Stimulated activated naive B cell treated with anti-CD40 and anti-IgM and Interleukin-4, amounts not matched to agents 10 μg/mL and 1 μg/mL and 100 μg/mL, for 72 hours (primary cell): ENCODE results near the gene RNF157.

Experiments used
- ATAC-seq, 2 donors: fragments of 150-1000 bp; cut with Tn5 transposase; replicated peaks; 2 replicates each; pipeline ENCODE4 v1.10.0; 2021; ENCODE audit warnings: moderate library complexity in 1 of 2
- DNase-seq: peaks from one replicate; pipeline ENCODE4 v3.0.0; 2021
- H3K27ac Mint-ChIP-seq: one replicate; pipeline ENCODE4 v1.8.0; 2022; ENCODE audit warnings: mild to moderate bottlenecking, mixed read lengths
- H3K27me3 Mint-ChIP-seq, 2 donors: one replicate each; pipeline ENCODE4 v1.8.0; 2022; ENCODE audit warnings: mixed read lengths in 2 of 2
- H3K36me3 Mint-ChIP-seq, 2 donors: one replicate each; pipeline ENCODE4 v1.8.0; 2022; ENCODE audit warnings: mixed read lengths in 2 of 2, mild to moderate bottlenecking in 1 of 2
- H3K4me1 Mint-ChIP-seq, 2 donors: one replicate each; pipeline ENCODE4 v1.8.0; 2022; ENCODE audit warnings: mixed read lengths in 2 of 2, mild to moderate bottlenecking in 1 of 2
- H3K4me3 Mint-ChIP-seq, 2 donors: one replicate each; pipeline ENCODE4 v1.8.0; 2022; ENCODE audit warnings: mild to moderate bottlenecking in 2 of 2, mixed read lengths in 2 of 2, moderate library complexity in 1 of 2
- H3K9me3 Mint-ChIP-seq, 2 donors: one replicate each; pipeline ENCODE4 v1.8.0; 2022; ENCODE audit warnings: mixed read lengths in 2 of 2, mild to moderate bottlenecking in 1 of 2

Gene RNF157

GRCh38 chr17:76151896-76152454, 88.3 kb downstream of the RNF157 start:
- Mint-ChIP-seq H3K36me3 (peaks cover 0 to 3% of the 10 kb centered on the region in 2 donors), H3K4me3 (no peak overlapping the region), H3K9me3 (no peaks in the 10 kb centered on the region), H3K4me1 (peaks cover 0 to 1% of the 10 kb centered on the region in 2 donors), H3K27me3 (peaks cover 0 to 6% of the 10 kb centered on the region in 2 donors), H3K27ac (no peak overlapping the region)
- DNase-seq: no peak
- ATAC-seq: no peak

GRCh38 chr17:76150712-76151622, 89.3 kb downstream of the RNF157 start:
- Mint-ChIP-seq H3K9me3 (no peaks in the 10 kb centered on the region), H3K4me3 (no peak overlapping the region), H3K27me3 (no peaks in the 10 kb centered on the region), H3K4me1 (peaks cover 7 to 11% of the 10 kb centered on the region in 2 donors), H3K36me3 (no peaks in the 10 kb centered on the region), H3K27ac (peak overlapping the region; percentile 44)
- no peak for DNase-seq
- no peak for ATAC-seq

- H3K36me3 Mint-ChIP-seq: no peaks in the 10 kb centered on the region
- no peak for ATAC-seq
These were observed 91.1 kb downstream of the RNF157 start for GRCh38 chr17:76149214-76149613.

GRCh38 chr17:76148015-76148326, 92.3 kb downstream of the RNF157 start:
- H3K36me3 Mint-ChIP-seq: no peaks in the 10 kb centered on the region
- DNase-seq: no peak
- no peak for ATAC-seq
- H3K4me3 Mint-ChIP-seq: no peak overlapping the region
- no peaks in the 10 kb centered on the region for H3K27me3 Mint-ChIP-seq
- peaks cover 29 to 39% of the 10 kb centered on the region in 2 donors for H3K4me1 Mint-ChIP-seq
- no peak overlapping the region for H3K27ac Mint-ChIP-seq
- no peaks in the 10 kb centered on the region for H3K9me3 Mint-ChIP-seq

More at GRCh38 chr17:76149214-76149613, 91.1 kb downstream of the RNF157 start:
- Mint-ChIP-seq H3K27me3 (no peaks in the 10 kb centered on the region), H3K27ac (no peak overlapping the region), H3K4me3 (no peak overlapping the region), H3K9me3 (no peaks in the 10 kb centered on the region), H3K4me1 (peaks cover 21 to 28% of the 10 kb centered on the region in 2 donors)
- DNase-seq: no peak

GRCh38 chr17:76147211-76148014, 92.9 kb downstream of the RNF157 start:
- no peaks in the 10 kb centered on the region for H3K9me3 Mint-ChIP-seq
- peak overlapping the region; percentile 56 for H3K27ac Mint-ChIP-seq
- no peak for ATAC-seq
- no peaks in the 10 kb centered on the region for H3K36me3 Mint-ChIP-seq
- DNase-seq: no peak
- no peaks in the 10 kb centered on the region for H3K27me3 Mint-ChIP-seq
- no peak overlapping the region for H3K4me3 Mint-ChIP-seq
- peaks cover 35 to 44% of the 10 kb centered on the region in 2 donors for H3K4me1 Mint-ChIP-seq

- peak overlapping the region; percentile 49 to 75 for H3K4me3 Mint-ChIP-seq
- no peaks in the 10 kb centered on the region for H3K27me3 Mint-ChIP-seq
- peaks cover 40 to 56% of the 10 kb centered on the region in 2 donors for H3K4me1 Mint-ChIP-seq
- ATAC-seq (peak in 1 of 2 donors; percentile 3), DNase-seq (no peak)
- no peaks in the 10 kb centered on the region for H3K36me3 Mint-ChIP-seq
- H3K9me3 Mint-ChIP-seq: no peaks in the 10 kb centered on the region
- H3K27ac Mint-ChIP-seq: peak overlapping the region; percentile 94
These were observed 94.0 kb downstream of the RNF157 start for GRCh38 chr17:76146053-76146851.

- Mint-ChIP-seq H3K9me3 (no peaks in the 10 kb centered on the region), H3K4me3 (peak overlapping the region; percentile 49 to 75), H3K27ac (peak overlapping the region; percentile 94), H3K36me3 (peaks cover 0 to under 1% of the 10 kb centered on the region in 2 donors), H3K27me3 (peaks cover 2 to 3% of the 10 kb centered on the region in 2 donors), H3K4me1 (peaks cover 41 to 63% of the 10 kb centered on the region in 2 donors)
- ATAC-seq: peak; percentile 64 to 67
- no peak for DNase-seq
These were observed 94.9 kb downstream of the RNF157 start for GRCh38 chr17:76145231-76146052.

- DNase-seq: no peak
- Mint-ChIP-seq H3K36me3 (peaks cover 0 to 1% of the 10 kb centered on the region in 2 donors), H3K27me3 (peaks cover 15 to 27% of the 10 kb centered on the region in 2 donors), H3K27ac (peak overlapping the region; percentile 49), H3K9me3 (no peaks in the 10 kb centered on the region), H3K4me1 (peaks cover 47 to 71% of the 10 kb centered on the region in 2 donors), H3K4me3 (no peak overlapping the region)
- no peak for ATAC-seq
These were observed 97.7 kb downstream of the RNF157 start for GRCh38 chr17:76142585-76143041.

- peaks cover 0 to 1% of the 10 kb centered on the region in 2 donors for H3K36me3 Mint-ChIP-seq
- ATAC-seq (no peak), DNase-seq (no peak)
- peaks cover 15 to 27% of the 10 kb centered on the region in 2 donors for H3K27me3 Mint-ChIP-seq
- H3K4me1 Mint-ChIP-seq: peaks cover 47 to 71% of the 10 kb centered on the region in 2 donors
- peak overlapping the region; percentile 76 to 86 for H3K4me3 Mint-ChIP-seq
- H3K27ac Mint-ChIP-seq: peak overlapping the region; percentile 37
- H3K9me3 Mint-ChIP-seq: no peaks in the 10 kb centered on the region
These were observed 98.2 kb downstream of the RNF157 start for GRCh38 chr17:76142039-76142584.

- H3K4me1 Mint-ChIP-seq: peaks cover 44 to 64% of the 10 kb centered on the region in 2 donors
- peak within 1 kb of the TSS; percentile 59 for H3K27ac Mint-ChIP-seq
- H3K9me3 Mint-ChIP-seq: no peaks in the 10 kb centered on the region
- peaks cover 15 to 27% of the 10 kb centered on the region in 2 donors for H3K27me3 Mint-ChIP-seq
- peak; percentile 84 for DNase-seq
- ATAC-seq: peak; percentile 79 to 84
- H3K4me3 Mint-ChIP-seq: peak within 1 kb of the TSS; percentile 76 to 86
- H3K36me3 Mint-ChIP-seq: peaks cover 0 to 1% of the 10 kb centered on the region in 2 donors
These were observed 98.9 kb downstream of the RNF157 start, which contains the start of gene FOXJ1 for GRCh38 chr17:76141212-76142038. FOXJ1 (minus strand) TSS chr17:76141245; CDS start chr17:76140395, 850 bp downstream.

- Mint-ChIP-seq H3K4me3 (peak overlapping the region; percentile 76 to 86), H3K27ac (peak overlapping the region; percentile 25), H3K36me3 (peaks cover 0 to 1% of the 10 kb centered on the region in 2 donors), H3K4me1 (peaks cover 38 to 57% of the 10 kb centered on the region in 2 donors), H3K27me3 (peaks cover 15 to 27% of the 10 kb centered on the region in 2 donors), H3K9me3 (no peaks in the 10 kb centered on the region)
- ATAC-seq: peak; percentile 1 to 5
- no peak for DNase-seq
These were observed 99.6 kb downstream of the RNF157 start for GRCh38 chr17:76140661-76141211.
